ENCODE results near the gene PARM1. TPM values are rescaled to one million over a fixed set of nuclear protein-coding genes. Genes with fewer than 3 reads are reported as not detected.

Gene PARM1
- total and polyA plus RNA-seq, 2 of the 4 experiments (the other 2 are of a cell fraction): 0.07 to 0.18 TPM

- Histone ChIP-seq H4K5ac (ENCODE audit: low read depth, low read length) (no peak overlapping the region), H3K18ac (ENCODE audit: low read depth, low read length) (no peak overlapping the region), H3K9ac (ENCODE audit: low read depth, low read length) (no peak overlapping the region), H2AFZ (replicated peaks; ENCODE audit: low read length, poor library complexity) (no peak overlapping the region), H3K4me2 (ENCODE audit: low read depth, low read length) (no peak overlapping the region), H2BK20ac (ENCODE audit: low read depth, low read length) (no peak overlapping the region), H2AK9ac (replicated peaks; ENCODE audit: low read depth, low read length, poor library complexity) (no peak overlapping the region), H3K27ac (ENCODE audit: insufficient read depth, low read length) (no peak overlapping the region), H3K56ac (ENCODE audit: extremely low read depth, insufficient read depth, low read length) (no peak overlapping the region), H3K27me3 (ENCODE audit: control insufficient read depth, insufficient read depth, low read length) (no peaks in the 10 kb centered on the region; the same call in 1 of the 2 replicates), H3K14ac (replicated peaks; ENCODE audit: low read depth, low read length) (no peak overlapping the region), H4K20me1 (ENCODE audit: insufficient read depth, low read length) (no peaks in the 10 kb centered on the region), H3K36me3 (ENCODE audit: control insufficient read depth, insufficient read depth, low read length) (no peaks in the 10 kb centered on the region), H3K9me3 (ENCODE audit: control insufficient read depth, insufficient read depth, low read length) (no peaks in the 10 kb centered on the region), H3K4me3 (ENCODE audit: insufficient read depth, low read depth, low read length) (no peak overlapping the region), H2AK5ac (ENCODE audit: low read depth, low read length) (no peak overlapping the region), H2BK120ac (ENCODE audit: low read depth, low read length) (no peak overlapping the region), H3K4ac (ENCODE audit: low read depth, low read length) (no peak overlapping the region), H3K79me1 (ENCODE audit: low read depth in 1 of 2, low read length in 2 of 2) (no peaks in the 10 kb centered on the region), H3K9me1 (ENCODE audit: insufficient read depth, low read length) (no peaks in the 10 kb centered on the region), H3K4me1 (ENCODE audit: control insufficient read depth, insufficient read depth, low read length) (no peaks in the 10 kb centered on the region), H4K91ac (ENCODE audit: insufficient read depth, low read depth, low read length) (no peak overlapping the region), H2BK15ac (ENCODE audit: low read depth, low read length) (no peak overlapping the region), H4K8ac (ENCODE audit: low read depth in 2 of 2, low read length in 2 of 2) (no peak overlapping the region), H3K23ac (ENCODE audit: low read depth, low read length) (no peak overlapping the region), H2BK5ac (ENCODE audit: low read depth, low read length, poor library complexity, severe bottlenecking) (no peak overlapping the region)
- dilution Hi-C loops (cut with HindIII; ENCODE audit: low sequenced_read_pairs, unreplicated experiment): no loop called here
- no TSS peak for BruUV-seq (replicated peaks)
- intact Hi-C loops (cut with micrococcal nuclease): no loop called here
- WGBS, 2 experiments (ENCODE audit: extremely low coverage in 2 of 2, insufficient read length in 1 of 2): 60% methylated on average over 1 of the region's 3 CpGs; no CpG with 5 or more reads in 1 of the 2 experiments
- POLR2A ChIA-PET (ENCODE audit: unreplicated experiment): no interaction called here
- DNase-seq: no peak
- CTCF ChIA-PET: no interaction called here
- no peak for ATAC-seq (ENCODE audit: low read depth)
- in situ Hi-C loops (cut with MboI; ENCODE audit: low sequenced_read_pairs): no loop called here
- TF ChIP-seq NFE2L2 (IDR thresholded peaks at IDR 0.05; ENCODE audit: low read depth, low read length): no peak
- TF ChIP-seq MAFK (IDR thresholded peaks at IDR 0.05; ENCODE audit: low read depth, low read length): no peak
- no peak for TF ChIP-seq USF2 (IDR thresholded peaks at IDR 0.05; ENCODE audit: low read depth, low read length)
- TF ChIP-seq RCOR1 (IDR thresholded peaks at IDR 0.05; ENCODE audit: insufficient replicate concordance, low read length): no peak
- TF ChIP-seq BHLHE40 (IDR thresholded peaks at IDR 0.05; ENCODE audit: low read depth, low read length): no peak
- no peak for TF ChIP-seq MXI1 (IDR thresholded peaks at IDR 0.05; ENCODE audit: borderline replicate concordance, low read depth, low read length)
- TF ChIP-seq CHD1 (IDR thresholded peaks at IDR 0.05; ENCODE audit: low read depth, low read length): no peak
- no peak for TF ChIP-seq POLR2A (IDR thresholded peaks at IDR 0.05; ENCODE audit: low read depth, low read length)
- no peak for TF ChIP-seq RFX5 (IDR thresholded peaks at IDR 0.05; ENCODE audit: low read depth, low read length)
- TF ChIP-seq CEBPB (IDR thresholded peaks at IDR 0.05; ENCODE audit: low read depth, low read length): no peak
- no peak for TF ChIP-seq CTCF (conservative IDR thresholded peaks at IDR 0.05; ENCODE audit: low read depth, low read length)
- no peak for TF ChIP-seq RAD21 (IDR thresholded peaks at IDR 0.05; ENCODE audit: low read length)
Observed at GRCh38 chr4:74896595-74896994, 36.3 kb upstream of the PARM1 start.
